Testis (tissue), 2 donors: ENCODE results near the gene RPE.

ENCODE experiments used
- CTCF ChIP-seq, 3 experiments: fragments of 450-650 bp in 2 of 3; fragments of 200-600 bp in 1 of 3; sonication (generic) in 1 of 3; IDR thresholded peaks; one replicate each; pipeline ENCODE4 v1.5.1; 2016 to 2019; ENCODE audit warnings: antibody characterized with exemption in 3 of 3, mild to moderate bottlenecking in 2 of 3, moderate library complexity in 1 of 3
- POLR2A ChIP-seq: fragments of 450-650 bp; IDR thresholded peaks from one replicate; pipeline ENCODE4 v1.6.1; 2017; ENCODE audit warnings: antibody characterized with exemption, mild to moderate bottlenecking, moderate library complexity

DNA sequence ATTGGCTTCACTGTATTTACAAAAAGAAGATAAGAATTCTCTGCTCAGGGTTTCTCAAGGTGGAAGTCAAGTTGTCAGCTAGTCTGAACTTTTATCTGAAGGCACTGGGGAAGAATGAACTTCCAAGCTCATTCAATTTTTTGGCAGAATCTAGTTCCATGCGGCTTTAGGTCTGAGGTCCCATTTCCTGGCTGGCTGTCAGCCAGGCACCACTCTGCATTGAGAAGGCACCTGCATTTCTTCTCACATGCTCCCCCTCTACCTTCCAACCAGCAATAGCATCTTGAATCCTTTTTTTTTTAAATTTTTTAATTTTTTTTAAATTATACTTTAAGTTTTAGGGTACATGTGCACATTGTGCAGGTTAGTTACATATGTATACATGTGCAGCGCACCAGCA lies 46.2 kb upstream of the RPE start:
- no peak for TF ChIP-seq CTCF (IDR thresholded peaks at IDR 0.05)
- TF ChIP-seq POLR2A, result no peak
